Mucosa of rectum (tissue), 2 donors: Measurements from ENCODE around the gene TAX1BP1.

ENCODE experiments used
- H3K27ac ChIP-seq, 2 donors: one replicate each; pipeline ENCODE4 v1.7.0; 2013; ENCODE audit warnings: inconsistent platforms in 2 of 2, low read depth in 2 of 2, low read length in 2 of 2
- H3K27me3 ChIP-seq, 2 donors: one replicate each; pipeline ENCODE4 v1.7.0; 2013; ENCODE audit warnings: low read length in 2 of 2; ENCODE audit not compliant: control insufficient read depth in 2 of 2, insufficient read depth in 2 of 2
- H3K36me3 ChIP-seq, 2 donors: one replicate each; pipeline ENCODE4 v1.7.0; 2013; ENCODE audit warnings: low read length in 2 of 2; ENCODE audit not compliant: control insufficient read depth in 2 of 2, insufficient read depth in 2 of 2
- H3K4me1 ChIP-seq, 2 donors: one replicate each; pipeline ENCODE4 v1.7.0; 2013; ENCODE audit warnings: low read length in 2 of 2, mild to moderate bottlenecking in 1 of 2; ENCODE audit not compliant: control insufficient read depth in 2 of 2, insufficient read depth in 2 of 2
- H3K4me3 ChIP-seq, 2 donors: one replicate each; pipeline ENCODE4 v1.7.0; 2013; ENCODE audit warnings: low read length in 2 of 2
- H3K9ac ChIP-seq, 2 donors: one replicate each; pipeline ENCODE4 v1.7.0; 2013; ENCODE audit warnings: low read length in 2 of 2, low read depth in 1 of 2, mild to moderate bottlenecking in 1 of 2
- H3K9me3 ChIP-seq, 2 donors: one replicate each; pipeline ENCODE4 v1.7.0; 2013; ENCODE audit warnings: low read length in 2 of 2; ENCODE audit not compliant: control insufficient read depth in 2 of 2
- donor health status: healthy.
- donor health status: Normal muscosa, but diverticular disease.

The TAX1BP1 gene

DNA sequence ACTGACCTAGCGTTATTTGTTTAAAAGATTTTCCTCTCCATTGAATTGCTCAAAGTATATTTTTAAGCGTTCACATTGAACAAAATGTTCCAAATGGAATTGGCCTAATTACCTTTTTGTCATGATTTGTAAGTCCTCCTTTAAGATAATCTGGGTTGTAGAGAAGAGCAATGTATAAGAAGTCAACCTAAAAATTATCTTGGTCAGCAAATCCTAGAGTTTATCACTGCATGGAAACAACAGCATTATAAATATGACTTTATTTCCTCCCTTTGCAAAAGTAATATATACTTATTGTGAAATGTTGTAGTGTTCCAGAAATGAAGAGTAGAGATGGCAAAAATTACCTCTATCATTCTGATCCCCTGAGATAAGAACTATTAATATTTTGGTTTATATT is 59.2 kb downstream of the TAX1BP1 start:
- H3K9ac ChIP-seq: no peak overlapping the region
- H3K9me3 ChIP-seq: no peaks in the 10 kb centered on the region
- H3K4me3 ChIP-seq: no peak overlapping the region
- H3K36me3 ChIP-seq: peaks cover 24 to 33% of the 10 kb centered on the region in 2 donors
- no peaks in the 10 kb centered on the region for H3K27me3 ChIP-seq
- no peaks in the 10 kb centered on the region for H3K4me1 ChIP-seq
- no peak overlapping the region for H3K27ac ChIP-seq

- Histone ChIP-seq H3K4me3 (no peak overlapping the region), H3K4me1 (no peaks in the 10 kb centered on the region), H3K27ac (no peak overlapping the region), H3K9ac (no peak overlapping the region), H3K9me3 (no peaks in the 10 kb centered on the region), H3K27me3 (no peaks in the 10 kb centered on the region), H3K36me3 (peaks cover 3 to 17% of the 10 kb centered on the region in 2 donors)
Measured at GRCh38 chr7:27802999-27803398, 63.0 kb downstream of the TAX1BP1 start.

DNA sequence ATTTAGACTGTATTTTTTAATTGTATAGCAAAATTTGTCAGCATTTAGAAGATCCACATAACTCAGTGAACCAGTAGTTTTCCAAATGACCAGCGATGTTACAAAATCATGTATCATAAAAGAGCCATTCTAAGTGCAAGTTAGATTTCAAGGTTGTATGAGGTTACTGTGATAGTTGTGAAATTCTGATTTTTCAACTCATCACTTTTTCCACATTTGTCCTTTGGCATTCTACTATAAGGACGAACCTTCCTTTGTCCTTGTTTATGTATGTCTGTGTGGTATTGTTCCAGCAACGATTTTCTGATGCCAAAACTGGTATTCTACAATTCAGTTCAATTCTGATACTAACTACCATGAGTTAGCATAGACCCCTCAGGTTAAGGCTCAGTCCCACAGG is 64.2 kb downstream of the TAX1BP1 start:
- Histone ChIP-seq H3K4me1 (no peaks in the 10 kb centered on the region), H3K9me3 (no peaks in the 10 kb centered on the region), H3K4me3 (no peak overlapping the region), H3K27me3 (no peaks in the 10 kb centered on the region), H3K27ac (no peak overlapping the region), H3K9ac (no peak overlapping the region), H3K36me3 (peaks cover 3 to 15% of the 10 kb centered on the region in 2 donors)

GRCh38 chr7:27808626-27809025 is 68.7 kb downstream of the TAX1BP1 start:
- no peak overlapping the region for H3K9ac ChIP-seq
- H3K4me1 ChIP-seq: no peaks in the 10 kb centered on the region
- no peaks in the 10 kb centered on the region for H3K9me3 ChIP-seq
- H3K27me3 ChIP-seq: no peaks in the 10 kb centered on the region
- no peak overlapping the region for H3K27ac ChIP-seq
- H3K4me3 ChIP-seq: no peak overlapping the region
- peaks cover 0 to 4% of the 10 kb centered on the region in 2 donors for H3K36me3 ChIP-seq

DNA sequence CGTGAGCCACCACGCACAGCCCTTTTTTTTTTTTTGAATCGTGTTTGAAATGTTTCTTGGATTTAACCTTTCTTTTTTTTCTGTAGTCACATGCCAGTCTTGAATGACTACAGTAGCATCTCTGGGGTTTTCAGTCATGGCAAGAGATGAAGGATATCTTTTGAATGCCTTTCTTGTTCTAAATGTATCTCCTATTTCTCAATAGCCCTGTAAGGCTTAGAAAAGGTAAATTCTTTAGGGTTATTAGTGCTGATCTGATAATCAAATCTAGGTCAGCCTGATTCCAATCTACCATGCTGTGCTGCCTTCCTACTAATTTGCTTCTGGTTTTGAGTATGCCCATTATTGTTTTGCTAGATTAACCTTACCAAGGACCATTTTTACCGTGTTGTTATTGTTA is 70.2 kb downstream of the TAX1BP1 start:
- H3K9me3 ChIP-seq: no peaks in the 10 kb centered on the region
- H3K27me3 ChIP-seq: no peaks in the 10 kb centered on the region
- H3K4me3 ChIP-seq: no peak overlapping the region
- no peak overlapping the region for H3K27ac ChIP-seq
- peaks cover 0 to 3% of the 10 kb centered on the region in 2 donors for H3K36me3 ChIP-seq
- H3K4me1 ChIP-seq: no peaks in the 10 kb centered on the region
- H3K9ac ChIP-seq: no peak overlapping the region

DNA sequence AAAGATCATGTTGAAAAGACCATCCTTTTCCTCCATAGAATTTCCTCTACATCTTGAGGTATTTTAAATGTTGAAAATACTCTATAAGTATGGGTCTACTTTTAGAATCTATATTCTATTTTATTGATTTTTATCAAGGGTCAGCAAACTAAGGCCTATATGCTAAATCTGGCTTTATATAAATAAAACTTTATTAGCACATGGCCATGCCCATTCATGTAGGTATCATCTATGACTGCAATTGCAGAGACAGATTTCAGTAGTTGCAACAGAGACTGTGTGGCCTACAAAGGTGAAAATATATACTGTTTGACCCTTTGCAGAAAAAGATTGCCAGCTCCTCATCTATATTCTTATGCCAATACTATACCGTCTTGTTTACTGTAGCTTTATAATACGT is 72.7 kb downstream of the TAX1BP1 start:
- Histone ChIP-seq H3K4me3 (no peak overlapping the region), H3K27me3 (no peaks in the 10 kb centered on the region), H3K27ac (no peak overlapping the region), H3K9ac (no peak overlapping the region), H3K9me3 (no peaks in the 10 kb centered on the region), H3K36me3 (peaks cover 7 to 8% of the 10 kb centered on the region in 2 donors), H3K4me1 (no peaks in the 10 kb centered on the region)

- Histone ChIP-seq H3K4me3 (no peak overlapping the region), H3K27ac (no peak overlapping the region), H3K36me3 (peaks cover 13 to 27% of the 10 kb centered on the region in 2 donors), H3K4me1 (no peaks in the 10 kb centered on the region), H3K9ac (no peak overlapping the region), H3K9me3 (no peaks in the 10 kb centered on the region), H3K27me3 (no peaks in the 10 kb centered on the region)
Measured at GRCh38 chr7:27822245-27822644, 82.3 kb downstream of the TAX1BP1 start.

- Histone ChIP-seq H3K27ac (no peak overlapping the region), H3K4me3 (no peak overlapping the region), H3K36me3 (peaks cover 8 to 13% of the 10 kb centered on the region in 2 donors)
Measured at GRCh38 chr7:27825891-27826290, 85.9 kb downstream of the TAX1BP1 start.

DNA sequence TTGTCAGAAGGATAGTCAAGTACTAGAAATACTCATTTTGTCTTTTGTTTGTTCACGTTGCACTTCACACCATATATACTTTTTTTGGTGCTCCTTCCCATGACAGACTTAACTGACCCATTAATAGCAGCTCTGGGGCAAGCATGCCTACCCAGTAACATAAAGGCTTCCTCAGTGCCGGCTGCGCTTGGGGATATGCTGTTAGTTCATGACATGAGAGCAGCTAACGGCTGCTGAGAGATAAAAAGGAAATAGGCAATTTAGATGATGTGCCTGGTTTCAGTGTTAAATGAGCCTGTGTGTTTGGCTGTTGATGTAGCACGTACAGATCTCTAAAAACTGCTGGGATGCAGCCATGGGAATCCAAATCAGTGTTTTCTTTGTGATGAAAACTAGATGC is 86.4 kb downstream of the TAX1BP1 start:
- Histone ChIP-seq H3K36me3 (peaks cover 9 to 13% of the 10 kb centered on the region in 2 donors), H3K27me3 (no peaks in the 10 kb centered on the region), H3K4me3 (no peak overlapping the region), H3K27ac (no peak overlapping the region), H3K4me1 (no peaks in the 10 kb centered on the region), H3K9me3 (no peaks in the 10 kb centered on the region), H3K9ac (no peak overlapping the region)

More at GRCh38 chr7:27825891-27826290, 85.9 kb downstream of the TAX1BP1 start:
- H3K4me1 ChIP-seq: no peaks in the 10 kb centered on the region
- H3K9me3 ChIP-seq: no peaks in the 10 kb centered on the region
- H3K9ac ChIP-seq: no peak overlapping the region
- H3K27me3 ChIP-seq: no peaks in the 10 kb centered on the region

DNA sequence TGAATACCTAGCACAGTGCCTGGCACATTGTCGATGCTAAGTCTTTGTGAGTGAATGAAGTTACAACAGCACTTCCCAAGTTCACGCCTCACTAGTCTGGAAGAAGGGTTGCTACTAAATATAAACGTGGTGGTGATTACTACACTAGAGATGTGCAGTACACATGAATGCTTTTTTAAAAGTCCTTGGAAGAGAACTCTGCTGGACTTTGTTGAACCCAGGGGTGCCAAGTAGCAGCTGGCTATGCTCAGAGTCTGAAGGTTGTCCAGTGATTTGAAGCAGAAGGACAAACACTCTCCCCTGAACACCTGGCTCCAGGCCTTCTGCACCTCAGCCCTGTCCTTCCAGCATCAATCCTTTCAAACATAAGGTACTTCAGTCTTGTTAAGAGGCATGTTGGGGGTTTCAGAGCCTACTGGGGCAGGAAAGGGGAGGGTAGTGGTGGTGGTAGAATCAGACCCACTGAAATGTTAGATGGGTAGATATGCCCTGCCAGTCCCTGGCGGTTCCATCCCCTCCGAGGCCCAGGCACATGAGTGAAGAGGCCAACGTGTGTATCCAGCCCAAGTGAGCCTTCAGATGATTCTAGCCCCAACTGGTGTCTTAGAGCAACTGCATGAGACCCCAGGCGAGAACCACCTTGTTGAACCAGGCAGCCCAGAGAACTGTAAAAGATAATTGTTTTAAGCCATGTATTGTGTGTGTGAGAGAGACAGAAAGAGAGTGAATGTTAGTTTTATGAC is 94.4 kb downstream of the TAX1BP1 start:
- no peaks in the 10 kb centered on the region for H3K27me3 ChIP-seq

More for the DNA sequence above, 94.4 kb downstream of the TAX1BP1 start:
- Histone ChIP-seq H3K4me3 (no peak overlapping the region), H3K9ac (no peak overlapping the region), H3K36me3 (peaks cover 6 to 13% of the 10 kb centered on the region in 2 donors), H3K4me1 (no peaks in the 10 kb centered on the region), H3K9me3 (no peaks in the 10 kb centered on the region), H3K27ac (no peak overlapping the region)
